HepG2 (cell line): ENCODE results near the gene HDDC3. TPM values are rescaled to one million over a fixed set of nuclear protein-coding genes. Genes with fewer than 3 reads are reported as not detected.
A peak's percentile ranks its signal among the peaks of the same experiment; 100 is the strongest.

ENCODE experiments used
- AKNA ChIP-seq: sonication (generic); formaldehyde crosslinking; IDR thresholded peaks from 2 replicates; pipeline ENCODE4 v1.4.0; 2020; ENCODE audit warnings: missing genetic modification reagents, borderline replicate concordance
- CCDC6 ChIP-seq: sonication (generic); formaldehyde crosslinking; IDR thresholded peaks from 2 replicates; pipeline ENCODE4 v1.8.1; 2022; ENCODE audit warnings: mild to moderate bottlenecking, missing genetic modification reagents, moderate library complexity
- HMG20A ChIP-seq: IDR thresholded peaks from 2 replicates; pipeline ENCODE4 v1.6.1; 2016; ENCODE audit warnings: borderline replicate concordance
- HNF4A ChIP-seq: sonication (generic); formaldehyde crosslinking; IDR thresholded peaks from 2 replicates; pipeline ENCODE4 v1.4.0; 2020; ENCODE audit warnings: missing genetic modification reagents
- KLF6 ChIP-seq: IDR thresholded peaks from 2 replicates; pipeline ENCODE4 v1.8.0; 2016; ENCODE audit warnings: missing biosample characterization, missing genetic modification reagents
- MYNN ChIP-seq: sonication (generic); formaldehyde crosslinking; IDR thresholded peaks from 2 replicates; pipeline ENCODE4 v1.4.0; 2020; ENCODE audit warnings: mild to moderate bottlenecking, low read depth, missing genetic modification reagents
- TCF12 ChIP-seq, 2 experiments: fragments of 450-650 bp in 1 of 2; sonication (generic) in 1 of 2; formaldehyde crosslinking in 1 of 2; IDR thresholded peaks; 2 replicates each; pipeline versions ENCODE4 v1.6.1 to v1.8.0; 2017 to 2022; ENCODE audit warnings: antibody characterized with exemption in 1 of 2, mild to moderate bottlenecking in 1 of 2, missing genetic modification reagents in 1 of 2, moderate library complexity in 1 of 2
- U2AF1 ChIP-seq: fragments of 200-400 bp; formaldehyde crosslinking; optimal IDR thresholded peaks from 2 replicates; pipeline ENCODE3; 2017; ENCODE audit warnings: mild to moderate bottlenecking, low read depth, low read length
- ZBED4 ChIP-seq: sonication (generic); formaldehyde crosslinking; IDR thresholded peaks from 2 replicates; pipeline ENCODE4 v1.4.0; 2020; ENCODE audit warnings: missing genetic modification reagents, borderline replicate concordance
- ZNF362 ChIP-seq: sonication (generic); formaldehyde crosslinking; IDR thresholded peaks from 2 replicates; pipeline ENCODE4 v1.4.0; 2020; ENCODE audit warnings: missing genetic modification reagents, mild to moderate bottlenecking, borderline replicate concordance
- ZNF512 ChIP-seq: sonication (generic); formaldehyde crosslinking; IDR thresholded peaks from 2 replicates; pipeline ENCODE4 v1.4.0; 2020; ENCODE audit warnings: mild to moderate bottlenecking, missing genetic modification reagents
- ZNF850 ChIP-seq: sonication (generic); formaldehyde crosslinking; conservative IDR thresholded peaks from 2 replicates; pipeline ENCODE4 v1.9.0; 2021; ENCODE audit warnings: mild to moderate bottlenecking, missing genetic modification reagents
- polyA plus RNA-seq, 8 experiments: library from polyadenylated mRNA; depleted of rRNA in 3 of 8; stranded (reverse) in 7 of 8; unstranded in 1 of 8; fragments of >200 nt; fragmentation: Illumina TruSeq in 4 of 8; extraction: Trizol in 4 of 8; gene quantifications; 2 replicates each; pipeline versions ENCODE4 v1.2.1 to v1.2.3, GENCODE V29; 2011 to 2016; ENCODE audit warnings: low read depth in 4 of 8, missing spikeins in 1 of 8, mixed read lengths in 1 of 8; ENCODE audit not compliant: insufficient read depth in 1 of 8
- total RNA-seq, 5 experiments: library from RNA; depleted of rRNA; stranded (reverse); fragments of >200 nt; fragmentation: Illumina TruSeq; extraction: Trizol; gene quantifications; 2 replicates each; pipeline ENCODE4 v1.2.3, GENCODE V29; 2016; ENCODE audit warnings: low read depth in 1 of 5

HDDC3 gene
- total and polyA plus RNA-seq, 2 of the 13 experiments (the other 11 are each of a cell fraction or from before 2014, with no cell fraction given) = 18.7 to 28.3 TPM

- no peak for TF ChIP-seq U2AF1
- no peak for TF ChIP-seq ZNF850 (CRISPR knock-in tag)
- no peak for TF ChIP-seq KLF6 (CRISPR knock-in tag)
- TF ChIP-seq ZNF362 (CRISPR knock-in tag) = no peak
- TF ChIP-seq HNF4A (CRISPR knock-in tag) = no peak
- TF ChIP-seq ZNF512 (CRISPR knock-in tag) = no peak
- TF ChIP-seq ZBED4 (CRISPR knock-in tag) = no peak
- TF ChIP-seq TCF12 (IDR thresholded peaks at IDR 0.05) = no peak
- TF ChIP-seq TCF12 (CRISPR knock-in tag; IDR thresholded peaks at IDR 0.05) = no peak
- TF ChIP-seq MYNN (CRISPR knock-in tag) = 0 out of 2 replicates have a peak, but pooled peaks have one; percentile 63
- 0 out of 2 replicates have a peak, but pooled peaks have one; percentile 53 for TF ChIP-seq CCDC6 (CRISPR knock-in tag)
- no peak for TF ChIP-seq HMG20A (CRISPR knock-in tag)
- TF ChIP-seq AKNA (CRISPR knock-in tag) = no peak
Measured at GRCh38 chr15:90934949-90935751, 2.8 kb upstream of the HDDC3 start, which contains the start of gene UNC45A (continued).
